Body of pancreas (tissue), 4 donors: Measurements from ENCODE around the gene BBX. TPM values are rescaled to one million over a fixed set of nuclear protein-coding genes. Genes with fewer than 3 reads are reported as not detected.

Experiments
- ATAC-seq: fragments of 150-250 bp; one replicate; pipeline ENCODE4 v1.9.1; 2016
- DNase-seq, 4 donors: peaks; one replicate each; pipeline ENCODE4 v3.0.0-alpha.2; 2019
- H3K27ac ChIP-seq, 4 donors: fragments of 200-600 bp; sonication (generic); 1 replicate in 3 of 4; 2 replicates in 1 of 4; pipeline versions ENCODE4 v1.5.1 to v1.6.1; 2016 to 2019; ENCODE audit warnings: mild to moderate bottlenecking in 1 of 4, mixed read lengths in 1 of 4, moderate library complexity in 1 of 4
- H3K27me3 ChIP-seq, 2 donors: fragments of 200-600 bp; sonication (generic); one replicate each; pipeline ENCODE4 v1.6.0; 2016; ENCODE audit warnings: mild to moderate bottlenecking in 1 of 2
- H3K36me3 ChIP-seq, 2 donors: fragments of 200-600 bp; sonication (generic); replicated peaks in 1 of 2; 2 replicates each; pipeline ENCODE4 v1.5.1; 2016; ENCODE audit warnings: low read depth in 2 of 2; ENCODE audit not compliant: insufficient read depth in 1 of 2
- H3K4me1 ChIP-seq: fragments of 200-600 bp; sonication (generic); one replicate; pipeline ENCODE4 v1.6.0; 2016
- H3K4me3 ChIP-seq, 2 donors: fragments of 200-600 bp; sonication (generic); 1 replicate in 1 of 2; 2 replicates in 1 of 2; pipeline ENCODE4 v1.5.1; 2016 to 2019
- H3K9me3 ChIP-seq, 3 donors: fragments of 200-600 bp; sonication (generic); 1 replicate in 2 of 3; 2 replicates in 1 of 3; pipeline ENCODE4 v1.5.1; 2016
- POLR2A ChIP-seq, 3 donors: fragments of 450-650 bp; IDR thresholded peaks; one replicate each; pipeline ENCODE4 v1.6.1; 2016; ENCODE audit warnings: antibody characterized with exemption in 3 of 3, mild to moderate bottlenecking in 2 of 3
- WGBS, 2 donors: methylation state at CpG; one replicate each; pipeline ENCODE4 v1.1.5; 2017; 5-methylcytosine and 5-hydroxymethylcytosine counted together
- intact Hi-C: fragments of 100-400 bp; cut with DNase I; formaldehyde crosslinking; loops from one replicate; pipeline ENCODE4 v1.15.1; 2023
- total RNA-seq, 2 donors: library from RNA; depleted of rRNA; stranded (reverse); fragments of >200 nt; gene quantifications; one replicate each; pipeline ENCODE4 v1.1.0, GENCODE V29; 2016
- TF ChIP-seq, protein P1 (sequence below), 7 experiments: fragments of 450-650 bp in 4 of 7; fragments of 200-600 bp in 3 of 7; sonication (generic) in 3 of 7; IDR thresholded peaks; one replicate each; pipeline ENCODE4 v1.5.1; 2016 to 2019; ENCODE audit warnings: antibody characterized with exemption in 7 of 7

Gene BBX
- total RNA-seq, 2 donors from 2014 or later: 17.5 to 28.8 TPM

DNA sequence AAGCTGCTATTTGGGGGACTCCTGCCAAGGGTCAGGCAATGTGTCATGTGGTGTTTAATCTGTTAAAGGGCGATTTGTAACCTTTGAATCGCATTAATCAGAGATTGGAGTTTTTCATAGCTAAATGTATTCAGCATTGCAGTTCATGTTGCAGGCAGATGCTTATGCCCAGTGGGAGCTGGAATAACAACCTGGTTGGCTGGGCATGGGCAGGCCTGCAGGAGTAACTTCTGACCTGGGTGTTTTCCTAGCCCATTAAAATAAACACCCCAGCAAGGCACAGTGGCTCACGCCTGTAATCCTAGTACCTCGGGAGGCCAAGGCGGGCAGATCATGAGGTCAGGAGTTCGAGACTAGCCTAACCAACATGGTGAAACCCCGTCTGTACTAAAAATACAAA, 268.7 kb downstream of the BBX start:
- TF ChIP-seq POLR2A (IDR thresholded peaks at IDR 0.05): no peak
- TF ChIP-seq, protein P1, sequence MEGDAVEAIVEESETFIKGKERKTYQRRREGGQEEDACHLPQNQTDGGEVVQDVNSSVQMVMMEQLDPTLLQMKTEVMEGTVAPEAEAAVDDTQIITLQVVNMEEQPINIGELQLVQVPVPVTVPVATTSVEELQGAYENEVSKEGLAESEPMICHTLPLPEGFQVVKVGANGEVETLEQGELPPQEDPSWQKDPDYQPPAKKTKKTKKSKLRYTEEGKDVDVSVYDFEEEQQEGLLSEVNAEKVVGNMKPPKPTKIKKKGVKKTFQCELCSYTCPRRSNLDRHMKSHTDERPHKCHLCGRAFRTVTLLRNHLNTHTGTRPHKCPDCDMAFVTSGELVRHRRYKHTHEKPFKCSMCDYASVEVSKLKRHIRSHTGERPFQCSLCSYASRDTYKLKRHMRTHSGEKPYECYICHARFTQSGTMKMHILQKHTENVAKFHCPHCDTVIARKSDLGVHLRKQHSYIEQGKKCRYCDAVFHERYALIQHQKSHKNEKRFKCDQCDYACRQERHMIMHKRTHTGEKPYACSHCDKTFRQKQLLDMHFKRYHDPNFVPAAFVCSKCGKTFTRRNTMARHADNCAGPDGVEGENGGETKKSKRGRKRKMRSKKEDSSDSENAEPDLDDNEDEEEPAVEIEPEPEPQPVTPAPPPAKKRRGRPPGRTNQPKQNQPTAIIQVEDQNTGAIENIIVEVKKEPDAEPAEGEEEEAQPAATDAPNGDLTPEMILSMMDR (IDR thresholded peaks at IDR 0.05): no peak
- WGBS, 2 donors: 77 to 86% methylated on average over 7 of the region's 7 CpGs
- no peak for ATAC-seq

DNA sequence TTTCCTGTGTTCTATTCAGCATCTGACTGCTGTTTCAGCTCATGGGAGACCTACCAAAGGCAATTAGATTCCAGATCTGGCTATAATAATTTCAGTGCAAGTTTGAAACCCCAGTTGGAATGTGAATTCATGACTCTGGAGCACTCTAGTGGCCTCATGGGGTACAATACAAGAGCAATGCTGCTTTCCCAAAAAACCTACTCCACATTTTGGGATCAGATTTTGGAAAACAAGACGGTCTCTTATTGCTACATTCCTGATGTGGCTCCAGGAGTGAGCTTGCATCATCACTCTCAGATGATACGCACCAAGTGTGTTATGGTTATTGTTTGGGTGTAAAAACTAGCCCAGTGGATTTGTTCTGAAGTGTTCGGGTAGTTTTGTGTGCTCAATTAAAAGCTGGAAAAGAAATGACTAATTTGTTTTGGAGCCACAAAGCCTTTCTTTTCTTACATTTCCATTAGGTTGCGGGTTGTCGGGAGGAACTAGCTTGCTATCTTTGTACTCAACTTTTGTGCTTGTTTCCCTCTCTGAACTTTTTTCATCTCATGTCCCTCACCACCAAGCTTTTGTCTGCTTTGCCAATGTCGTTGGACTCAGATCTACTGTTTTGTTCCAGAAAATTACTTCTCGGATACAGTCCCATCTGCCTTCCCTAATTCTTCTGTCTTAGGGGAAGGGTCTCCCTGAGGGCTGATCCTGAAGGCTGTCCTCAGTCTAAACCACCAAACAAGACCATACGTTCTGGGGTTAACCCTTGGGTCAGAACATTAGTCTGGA, 272.1 kb downstream of the BBX start:
- H3K4me3 ChIP-seq: no peak overlapping the region
- ATAC-seq (peak; percentile 48), DNase-seq (peak in 2 of 4 donors; percentile 7 to 16)
- H3K27ac ChIP-seq: no peak overlapping the region
- 87 to 90% methylated on average over 8 of the region's 8 CpGs for whole genome bisulfite sequencing, 2 donors
- intact Hi-C loops: no loop called here
- TF ChIP-seq POLR2A (IDR thresholded peaks at IDR 0.05): no peak
- TF ChIP-seq, protein P1 (IDR thresholded peaks at IDR 0.05): peak in 2 of 7 experiments; percentile 20 to 23
- H3K27me3 ChIP-seq: no peaks in the 10 kb centered on the region
- peaks cover 5% of the 10 kb centered on the region for H3K4me1 ChIP-seq
- peaks cover 0 to 4% of the 10 kb centered on the region in 2 donors for H3K36me3 ChIP-seq
- no peaks in the 10 kb centered on the region for H3K9me3 ChIP-seq

More for the DNA sequence above, 268.7 kb downstream of the BBX start:
- H3K27me3 ChIP-seq: no peaks in the 10 kb centered on the region
- H3K4me1 ChIP-seq: no peaks in the 10 kb centered on the region
- intact Hi-C loops: no loop called here
- H3K9me3 ChIP-seq: no peaks in the 10 kb centered on the region
- no peak overlapping the region for H3K4me3 ChIP-seq
- no peak for DNase-seq
- no peak overlapping the region for H3K27ac ChIP-seq
- peaks cover 0 to 4% of the 10 kb centered on the region in 2 donors for H3K36me3 ChIP-seq

DNA sequence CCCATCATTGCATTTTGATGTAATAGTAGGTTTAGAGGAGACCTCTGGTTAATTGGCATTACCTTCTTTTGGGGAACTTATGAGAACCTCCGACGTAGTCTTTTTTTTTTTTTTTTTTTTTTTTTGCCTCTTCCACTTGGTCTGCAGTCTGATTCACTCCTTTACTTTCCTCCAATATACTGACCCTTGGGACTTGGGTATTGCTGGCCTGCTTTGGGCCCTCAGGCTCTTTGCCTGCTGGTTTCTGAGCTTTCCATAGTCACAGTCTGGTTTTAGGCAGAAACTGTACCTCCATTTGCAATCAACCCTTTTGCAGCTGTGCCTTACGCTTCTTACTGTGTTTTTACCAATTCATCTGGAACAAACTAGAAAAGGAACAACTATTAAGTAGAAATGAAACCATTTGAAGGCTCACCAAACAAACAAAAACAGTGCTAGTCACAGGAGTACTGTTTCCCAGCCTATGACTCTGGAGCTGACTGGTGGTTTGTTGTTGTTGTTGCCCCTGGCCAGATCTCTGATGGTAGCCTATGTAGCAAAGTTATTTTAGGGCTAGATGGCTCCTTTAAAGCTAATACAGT, 272.8 kb downstream of the BBX start:
- intact Hi-C loops: no loop called here
- TF ChIP-seq, protein P1 (IDR thresholded peaks at IDR 0.05): no peak
- TF ChIP-seq POLR2A (IDR thresholded peaks at IDR 0.05): no peak
- DNase-seq (no peak), ATAC-seq (no peak)
- Histone ChIP-seq H3K27ac (no peak overlapping the region), H3K36me3 (peaks cover 0 to under 1% of the 10 kb centered on the region in 2 donors), H3K4me3 (no peak overlapping the region), H3K9me3 (no peaks in the 10 kb centered on the region), H3K4me1 (peaks cover 5% of the 10 kb centered on the region), H3K27me3 (no peaks in the 10 kb centered on the region)
- 95 to 99% methylated on average over 3 of the region's 3 CpGs for WGBS, 2 donors

DNA sequence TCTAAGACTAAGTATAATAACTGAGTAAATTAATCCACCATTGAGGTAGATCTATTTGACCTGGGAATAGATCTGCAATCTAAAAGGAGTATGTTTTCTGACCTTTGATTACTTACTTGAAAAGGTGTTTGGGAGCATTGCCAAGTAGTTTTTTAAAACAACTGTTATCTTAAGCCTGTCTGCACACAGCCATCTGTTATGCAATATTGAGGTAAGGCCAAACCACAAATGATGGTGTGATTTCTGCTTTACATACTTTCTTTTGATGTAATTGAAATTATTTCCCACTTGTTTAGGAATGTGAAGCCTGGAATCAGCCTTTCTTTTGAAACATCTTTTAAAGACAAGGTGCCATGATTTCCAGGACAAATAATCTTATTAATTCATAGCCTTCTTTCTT, 274.0 kb downstream of the BBX start:
- no peak for TF ChIP-seq POLR2A (IDR thresholded peaks at IDR 0.05)
- TF ChIP-seq, protein P1 (IDR thresholded peaks at IDR 0.05): no peak
- Histone ChIP-seq H3K9me3 (no peaks in the 10 kb centered on the region), H3K4me1 (peaks cover 5% of the 10 kb centered on the region), H3K27me3 (no peaks in the 10 kb centered on the region), H3K27ac (no peak overlapping the region), H3K36me3 (no peaks in the 10 kb centered on the region), H3K4me3 (no peak overlapping the region)
- intact Hi-C loops: no loop called here
- peak; percentile 33 for ATAC-seq
- peak in 1 of 4 donors; percentile 9 for DNase-seq
